ENCODE measurements around the gene HBG2. TPM values are rescaled to one million over a fixed set of nuclear protein-coding genes. Genes with fewer than 3 reads are reported as not detected.

The HBG2 gene
- total and polyA plus RNA-seq, 9 of the 15 experiments (the other 6 are each of a cell fraction or from before 2014, with no cell fraction given), result 1,626 to 58,619 (median 10,515) TPM

DNA sequence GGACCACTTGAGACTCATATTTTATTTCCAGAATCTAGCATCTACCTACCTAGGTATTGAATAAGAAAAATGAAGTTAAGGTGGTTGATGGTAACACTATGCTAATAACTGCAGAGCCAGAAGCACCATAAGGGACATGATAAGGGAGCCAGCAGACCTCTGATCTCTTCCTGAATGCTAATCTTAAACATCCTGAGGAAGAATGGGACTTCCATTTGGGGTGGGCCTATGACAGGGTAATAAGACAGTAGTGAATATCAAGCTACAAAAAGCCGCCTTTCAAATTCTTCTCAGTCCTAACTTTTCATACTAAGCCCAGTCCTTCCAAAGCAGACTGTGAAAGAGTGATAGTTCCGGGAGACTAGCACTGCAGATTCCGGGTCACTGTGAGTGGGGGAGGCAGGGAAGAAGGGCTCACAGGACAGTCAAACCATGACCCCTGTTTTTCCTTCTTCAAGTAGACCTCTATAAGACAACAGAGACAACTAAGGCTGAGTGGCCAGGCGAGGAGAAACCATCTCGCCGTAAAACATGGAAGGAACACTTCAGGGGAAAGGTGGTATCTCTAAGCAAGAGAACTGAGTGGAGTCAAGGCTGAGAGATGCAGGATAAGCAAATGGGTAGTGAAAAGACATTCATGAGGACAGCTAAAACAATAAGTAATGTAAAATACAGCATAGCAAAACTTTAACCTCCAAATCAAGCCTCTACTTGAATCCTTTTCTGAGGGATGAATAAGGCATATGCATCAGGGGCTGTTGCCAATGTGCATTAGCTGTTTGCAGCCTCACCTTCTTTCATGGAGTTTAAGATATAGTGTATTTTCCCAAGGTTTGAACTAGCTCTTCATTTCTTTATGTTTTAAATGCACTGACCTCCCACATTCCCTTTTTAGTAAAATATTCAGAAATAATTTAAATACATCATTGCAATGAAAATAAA, 29.8 kb downstream of the HBG2 start (continued):
- TF ChIP-seq ZNF76 (CRISPR knock-in tag; IDR thresholded peaks at IDR 0.05; ENCODE audit: borderline replicate concordance) (no peak), NCOR1 (IDR thresholded peaks at IDR 0.05) (peak; percentile 43; the same call in 1 of the 2 replicates), SMC3 (conservative IDR thresholded peaks at IDR 0.05; ENCODE audit: insufficient read depth, low read depth, low read length) (no peak), RBFOX2 (IDR thresholded peaks at IDR 0.05; ENCODE audit: low read depth, low read length) (no peak), ZC3H4 (CRISPR knock-in tag; IDR thresholded peaks at IDR 0.05; ENCODE audit: borderline replicate concordance) (no peak), OTX1 (CRISPR knock-in tag; IDR thresholded peaks at IDR 0.05) (no peak), ZNF707 (CRISPR knock-in tag; conservative IDR thresholded peaks at IDR 0.05) (no peak), TGIF2 (CRISPR knock-in tag; IDR thresholded peaks at IDR 0.05) (no peak), HDAC3 (IDR thresholded peaks at IDR 0.05; ENCODE audit: borderline replicate concordance, partially characterized antibody) (no peak), NCOA4 (IDR thresholded peaks at IDR 0.05; ENCODE audit: partially characterized antibody) (no peak), ZNF121 (CRISPR knock-in tag; conservative IDR thresholded peaks at IDR 0.05) (no peak), ZNF146 (CRISPR knock-in tag; IDR thresholded peaks at IDR 0.05; ENCODE audit: unreplicated experiment) (no peak), STAG1 (CRISPR knock-in tag; IDR thresholded peaks at IDR 0.05; ENCODE audit: borderline replicate concordance) (no peak), ZNF232 (CRISPR knock-in tag; IDR thresholded peaks at IDR 0.05) (no peak), NFXL1 (CRISPR knock-in tag; IDR thresholded peaks at IDR 0.05) (no peak), BRD4 (IDR thresholded peaks at IDR 0.05) (no peak), KLF16 (IDR thresholded peaks at IDR 0.05) (no peak), MCM2 (IDR thresholded peaks at IDR 0.05; ENCODE audit: low read depth) (no peak), FUS (optimal IDR thresholded peaks at IDR 0.05; ENCODE audit: low read depth, low read length) (no peak), SOX6 (IDR thresholded peaks at IDR 0.05) (no peak)
- TF ChIP-seq, protein P1, sequence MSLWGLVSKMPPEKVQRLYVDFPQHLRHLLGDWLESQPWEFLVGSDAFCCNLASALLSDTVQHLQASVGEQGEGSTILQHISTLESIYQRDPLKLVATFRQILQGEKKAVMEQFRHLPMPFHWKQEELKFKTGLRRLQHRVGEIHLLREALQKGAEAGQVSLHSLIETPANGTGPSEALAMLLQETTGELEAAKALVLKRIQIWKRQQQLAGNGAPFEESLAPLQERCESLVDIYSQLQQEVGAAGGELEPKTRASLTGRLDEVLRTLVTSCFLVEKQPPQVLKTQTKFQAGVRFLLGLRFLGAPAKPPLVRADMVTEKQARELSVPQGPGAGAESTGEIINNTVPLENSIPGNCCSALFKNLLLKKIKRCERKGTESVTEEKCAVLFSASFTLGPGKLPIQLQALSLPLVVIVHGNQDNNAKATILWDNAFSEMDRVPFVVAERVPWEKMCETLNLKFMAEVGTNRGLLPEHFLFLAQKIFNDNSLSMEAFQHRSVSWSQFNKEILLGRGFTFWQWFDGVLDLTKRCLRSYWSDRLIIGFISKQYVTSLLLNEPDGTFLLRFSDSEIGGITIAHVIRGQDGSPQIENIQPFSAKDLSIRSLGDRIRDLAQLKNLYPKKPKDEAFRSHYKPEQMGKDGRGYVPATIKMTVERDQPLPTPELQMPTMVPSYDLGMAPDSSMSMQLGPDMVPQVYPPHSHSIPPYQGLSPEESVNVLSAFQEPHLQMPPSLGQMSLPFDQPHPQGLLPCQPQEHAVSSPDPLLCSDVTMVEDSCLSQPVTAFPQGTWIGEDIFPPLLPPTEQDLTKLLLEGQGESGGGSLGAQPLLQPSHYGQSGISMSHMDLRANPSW (CRISPR knock-in tag; IDR thresholded peaks at IDR 0.05), result no peak
- TF ChIP-seq, protein P2, sequence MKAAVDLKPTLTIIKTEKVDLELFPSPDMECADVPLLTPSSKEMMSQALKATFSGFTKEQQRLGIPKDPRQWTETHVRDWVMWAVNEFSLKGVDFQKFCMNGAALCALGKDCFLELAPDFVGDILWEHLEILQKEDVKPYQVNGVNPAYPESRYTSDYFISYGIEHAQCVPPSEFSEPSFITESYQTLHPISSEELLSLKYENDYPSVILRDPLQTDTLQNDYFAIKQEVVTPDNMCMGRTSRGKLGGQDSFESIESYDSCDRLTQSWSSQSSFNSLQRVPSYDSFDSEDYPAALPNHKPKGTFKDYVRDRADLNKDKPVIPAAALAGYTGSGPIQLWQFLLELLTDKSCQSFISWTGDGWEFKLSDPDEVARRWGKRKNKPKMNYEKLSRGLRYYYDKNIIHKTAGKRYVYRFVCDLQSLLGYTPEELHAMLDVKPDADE (conservative IDR thresholded peaks at IDR 0.05; ENCODE audit: control insufficient read depth, low read depth, low read length), result no peak
- TF ChIP-seq, protein P3, sequence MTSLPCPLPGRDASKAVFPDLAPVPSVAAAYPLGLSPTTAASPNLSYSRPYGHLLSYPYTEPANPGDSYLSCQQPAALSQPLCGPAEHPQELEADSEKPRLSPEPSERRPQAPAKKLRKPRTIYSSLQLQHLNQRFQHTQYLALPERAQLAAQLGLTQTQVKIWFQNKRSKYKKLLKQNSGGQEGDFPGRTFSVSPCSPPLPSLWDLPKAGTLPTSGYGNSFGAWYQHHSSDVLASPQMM (CRISPR knock-in tag; IDR thresholded peaks at IDR 0.05), result no peak
- TF ChIP-seq, protein P4, sequence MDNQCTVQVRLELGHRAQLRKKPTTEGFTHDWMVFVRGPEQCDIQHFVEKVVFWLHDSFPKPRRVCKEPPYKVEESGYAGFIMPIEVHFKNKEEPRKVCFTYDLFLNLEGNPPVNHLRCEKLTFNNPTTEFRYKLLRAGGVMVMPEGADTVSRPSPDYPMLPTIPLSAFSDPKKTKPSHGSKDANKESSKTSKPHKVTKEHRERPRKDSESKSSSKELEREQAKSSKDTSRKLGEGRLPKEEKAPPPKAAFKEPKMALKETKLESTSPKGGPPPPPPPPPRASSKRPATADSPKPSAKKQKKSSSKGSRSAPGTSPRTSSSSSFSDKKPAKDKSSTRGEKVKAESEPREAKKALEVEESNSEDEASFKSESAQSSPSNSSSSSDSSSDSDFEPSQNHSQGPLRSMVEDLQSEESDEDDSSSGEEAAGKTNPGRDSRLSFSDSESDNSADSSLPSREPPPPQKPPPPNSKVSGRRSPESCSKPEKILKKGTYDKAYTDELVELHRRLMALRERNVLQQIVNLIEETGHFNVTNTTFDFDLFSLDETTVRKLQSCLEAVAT (IDR thresholded peaks at IDR 0.05), result no peak
